ENCODE results near the gene ABCE1. TPM values are rescaled to one million over a fixed set of nuclear protein-coding genes. Genes with fewer than 3 reads are reported as not detected.

ABCE1 gene
- 10 to 100 TPM; 32.0 to 48.9 (median 40.1) TPM for total RNA-seq
- 10 to 100 TPM; 12.7 to 45.7 TPM for polyA plus RNA-seq
- long read RNA-seq, donor 1, transcript ABCE1-201 (18 exons, 3,921 nt) = major isoform, 31 of 35 reads
- long read RNA-seq, donor 1, partial matches to known transcripts = 1 of 35 reads
- long read RNA-seq, donor 1, other reads (novel, unspliced or antisense) = 3 of 35 reads
- long read RNA-seq, donor 2, transcript ABCE1-201 (18 exons, 3,921 nt) = major isoform, 67 of 94 reads
- long read RNA-seq, donor 2, partial matches to known transcripts = 18 of 94 reads
- long read RNA-seq, donor 2, other reads (novel, unspliced or antisense) = 9 of 94 reads
- long read RNA-seq, donor 3, transcript ABCE1-201 (18 exons, 3,921 nt) = major isoform, 24 of 30 reads
- long read RNA-seq, donor 3, partial matches to known transcripts = 1 of 30 reads
- long read RNA-seq, donor 3, other reads (novel, unspliced or antisense) = 5 of 30 reads

DNA sequence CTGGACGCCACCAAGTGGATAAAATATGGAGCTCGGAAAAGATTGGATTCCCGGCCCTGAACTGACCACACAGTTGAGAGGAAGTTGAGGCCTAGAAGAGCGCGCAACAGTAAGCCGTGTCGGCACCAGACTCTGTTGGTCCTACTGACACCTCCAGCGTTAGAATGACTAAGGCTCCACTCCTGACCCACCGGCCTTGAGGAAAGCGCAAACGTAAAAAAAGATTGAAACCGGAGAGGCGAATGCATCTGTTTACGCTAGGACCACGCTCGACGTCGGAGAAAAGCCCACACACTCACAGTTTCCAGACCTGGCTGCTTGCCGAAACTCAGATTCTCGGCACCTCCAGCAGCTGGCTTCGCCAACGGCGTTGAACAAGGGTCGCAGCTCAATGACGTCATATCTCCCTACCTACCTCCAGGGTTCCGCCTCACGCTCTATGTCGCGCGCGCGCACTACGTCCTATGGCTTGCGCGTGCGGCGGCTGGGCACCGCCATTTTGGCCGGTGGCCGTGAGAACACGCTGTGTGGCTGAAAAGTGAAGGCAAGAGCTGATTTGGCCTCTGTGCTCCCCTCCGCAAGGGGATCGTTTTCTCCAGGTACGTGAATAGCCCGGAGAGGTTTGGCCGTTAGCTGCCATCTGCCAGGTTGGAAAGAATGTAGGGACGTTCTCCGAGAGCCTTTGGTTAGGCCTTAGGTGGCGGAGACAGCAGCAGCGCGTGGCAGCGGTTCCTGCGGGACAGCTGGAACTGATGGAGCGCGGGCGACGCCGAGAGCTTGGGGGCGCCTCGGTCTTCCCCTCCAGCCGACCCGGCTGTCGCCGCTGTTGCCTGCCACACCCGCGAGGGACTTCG, at the start of gene ABCE1, which contains the start of gene ANAPC10:
ABCE1 (plus strand) TSS at position 491 of the 854 bp plus-strand sequence. CDS start 6,102 bp downstream, outside the sequence.
ANAPC10 (minus strand) TSS at position 376 of the 854 bp plus-strand sequence. CDS start 2,097 bp downstream, outside the sequence.
- 0 to 1% (median 0%) methylated on average over 66 to 67 of the region's 67 CpGs for WGBS, 4 donors
- peak; percentile 98 to 99 (median 98) for ATAC-seq

DNA sequence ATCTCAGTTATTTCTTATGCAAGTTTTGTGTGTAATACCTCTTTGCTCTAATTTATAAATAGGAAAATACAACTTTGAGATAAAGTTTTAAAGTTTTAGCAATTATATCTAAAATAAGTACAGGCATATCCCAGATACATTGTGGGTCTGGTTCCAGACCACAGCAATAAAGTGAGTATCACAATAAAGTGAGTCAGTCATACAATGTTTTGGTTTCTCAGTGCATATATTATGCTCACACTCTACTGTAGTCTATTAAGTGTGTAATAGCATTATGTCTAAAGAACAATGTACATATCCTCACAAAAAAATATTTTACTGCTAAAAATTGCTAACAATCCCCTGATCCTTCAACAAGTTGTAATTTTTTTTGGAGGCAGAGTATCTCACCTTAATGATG, 49.3 kb upstream of the ABCE1 start:
- ATAC-seq (no peak), DNase-seq (no peak)
- Histone ChIP-seq H3K9me3 (no peaks in the 10 kb centered on the region), H3K4me3 (no peak overlapping the region), H3K4me1 (no peaks in the 10 kb centered on the region), H3K36me3 (peaks cover 0 to 17% (median 0%) of the 10 kb centered on the region in 9 donors), H3K27me3 (no peaks in the 10 kb centered on the region), H3K27ac (no peak overlapping the region)
- TF ChIP-seq, protein P1, sequence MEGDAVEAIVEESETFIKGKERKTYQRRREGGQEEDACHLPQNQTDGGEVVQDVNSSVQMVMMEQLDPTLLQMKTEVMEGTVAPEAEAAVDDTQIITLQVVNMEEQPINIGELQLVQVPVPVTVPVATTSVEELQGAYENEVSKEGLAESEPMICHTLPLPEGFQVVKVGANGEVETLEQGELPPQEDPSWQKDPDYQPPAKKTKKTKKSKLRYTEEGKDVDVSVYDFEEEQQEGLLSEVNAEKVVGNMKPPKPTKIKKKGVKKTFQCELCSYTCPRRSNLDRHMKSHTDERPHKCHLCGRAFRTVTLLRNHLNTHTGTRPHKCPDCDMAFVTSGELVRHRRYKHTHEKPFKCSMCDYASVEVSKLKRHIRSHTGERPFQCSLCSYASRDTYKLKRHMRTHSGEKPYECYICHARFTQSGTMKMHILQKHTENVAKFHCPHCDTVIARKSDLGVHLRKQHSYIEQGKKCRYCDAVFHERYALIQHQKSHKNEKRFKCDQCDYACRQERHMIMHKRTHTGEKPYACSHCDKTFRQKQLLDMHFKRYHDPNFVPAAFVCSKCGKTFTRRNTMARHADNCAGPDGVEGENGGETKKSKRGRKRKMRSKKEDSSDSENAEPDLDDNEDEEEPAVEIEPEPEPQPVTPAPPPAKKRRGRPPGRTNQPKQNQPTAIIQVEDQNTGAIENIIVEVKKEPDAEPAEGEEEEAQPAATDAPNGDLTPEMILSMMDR (IDR thresholded peaks at IDR 0.05) = no peak
- TF ChIP-seq POLR2A (IDR thresholded peaks at IDR 0.05) = no peak
- intact Hi-C loops (cut with DNase I) = no loop called here

More for the DNA sequence above, at the start of gene ABCE1, which contains the start of gene ANAPC10:
- peak within 1 kb of the TSS; percentile 58 to 82 (median 70) for H3K4me3 ChIP-seq
- H3K27me3 ChIP-seq = no peaks in the 10 kb centered on the region
- peaks cover 0 to 30% (median 27%) of the 10 kb centered on the region in 9 donors for H3K36me3 ChIP-seq
- H3K9me3 ChIP-seq = peaks cover 0 to 13% (median 2%) of the 10 kb centered on the region in 12 donors
- intact Hi-C loops (cut with DNase I) = loop anchor here in 3 of 10 donors (5.0 to 10.0 kb wide), 2 partner anchors 514 to 923 kb away; no protein-coding TSS in a partner anchor
- H3K27ac ChIP-seq = peak within 1 kb of the TSS; percentile 73 to 95 (median 91)
- DNase-seq = peak; percentile 95 to 97 (median 96)
- peak in 1 of 2 donors; percentile 41 for TF ChIP-seq POLR2A (IDR thresholded peaks at IDR 0.05)
- TF ChIP-seq, protein P1 (IDR thresholded peaks at IDR 0.05) = peak in 9 of 12 donors; percentile 9 to 50 (median 32)
- peaks cover 3 to 55% (median 33%) of the 10 kb centered on the region in 12 donors for H3K4me1 ChIP-seq

GRCh38 chr4:145049241-145049640, 48.9 kb upstream of the ABCE1 start:
- DNase-seq (no peak), ATAC-seq (no peak)
- TF ChIP-seq, protein P1 (IDR thresholded peaks at IDR 0.05) = no peak
- no peak for TF ChIP-seq POLR2A (IDR thresholded peaks at IDR 0.05)
- H3K4me1 ChIP-seq = no peaks in the 10 kb centered on the region
- H3K4me3 ChIP-seq = no peak overlapping the region
- 94 to 97% (median 94%) methylated on average over 1 of the region's 1 CpG for WGBS, 4 donors
- H3K36me3 ChIP-seq = peaks cover 0 to 17% (median 0%) of the 10 kb centered on the region in 9 donors
- H3K27ac ChIP-seq = no peak overlapping the region
- intact Hi-C loops (cut with DNase I) = no loop called here
- no peaks in the 10 kb centered on the region for H3K9me3 ChIP-seq
- no peaks in the 10 kb centered on the region for H3K27me3 ChIP-seq

Measured in heart left ventricle (tissue), 16 donors.